ENCODE measurements around the gene GOLGA3. TPM values are rescaled to one million over a fixed set of nuclear protein-coding genes. Genes with fewer than 3 reads are reported as not detected.

The GOLGA3 gene
- total RNA-seq, 2 donors from 2014 or later = 81.4 to 88.6 TPM

DNA sequence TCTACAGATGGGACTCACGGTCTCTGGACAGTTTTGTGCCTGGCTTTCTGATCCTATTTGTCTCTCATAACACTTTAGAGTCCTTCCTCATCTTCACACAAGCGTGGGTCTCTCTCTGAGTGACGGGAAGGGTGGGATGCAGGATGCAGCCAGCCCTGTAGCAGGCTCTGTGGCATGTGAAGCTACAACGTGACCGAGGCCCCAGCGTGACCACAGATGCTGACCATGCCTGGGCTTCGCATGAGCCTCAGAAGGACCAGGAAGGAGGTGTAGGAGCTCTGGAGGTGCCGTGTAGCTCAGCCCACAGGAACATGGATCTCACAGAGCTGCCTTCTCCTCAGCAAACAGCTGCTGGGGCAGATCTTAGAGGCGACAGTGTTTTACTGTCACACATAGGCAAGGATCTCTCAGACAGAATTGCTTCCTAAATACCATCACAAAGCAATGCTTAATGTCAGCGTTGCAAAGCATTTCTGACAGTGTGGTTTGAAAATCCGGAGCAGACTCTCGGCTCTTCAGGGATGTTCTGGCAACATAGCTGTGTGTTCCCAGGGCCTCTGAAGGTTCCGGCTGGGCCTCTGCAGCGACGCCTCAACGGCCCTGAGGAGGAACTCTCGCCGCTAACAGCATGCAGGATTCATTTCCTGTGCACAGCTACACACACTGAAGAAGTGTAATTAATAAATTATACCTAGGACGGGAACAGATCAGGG lies 88.9 kb downstream of the GOLGA3 start:
- intact Hi-C loops (cut with DNase I, micrococcal nuclease) = no loop called here
- DNase-seq (no peak), ATAC-seq (no peak)

DNA sequence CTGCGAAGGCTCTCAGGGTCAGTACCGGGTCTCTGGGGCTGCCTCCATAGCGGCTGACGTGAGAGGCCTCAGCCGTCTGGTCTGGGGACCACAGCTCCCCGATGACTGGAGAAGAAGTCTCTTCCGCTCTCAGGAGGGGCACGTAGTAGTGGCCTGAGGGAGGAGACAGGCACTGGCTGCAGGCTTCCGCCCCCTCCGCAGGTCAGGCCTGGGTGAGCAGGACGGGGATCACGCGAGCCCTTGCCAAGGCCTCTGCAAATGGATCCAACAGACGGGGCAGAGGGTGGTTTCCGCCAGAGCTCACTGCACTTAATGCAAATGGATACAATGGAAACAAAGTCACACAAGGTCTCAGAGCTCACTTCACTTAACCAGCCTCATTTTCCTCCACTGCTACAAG lies 91.8 kb downstream of the GOLGA3 start:
- DNase-seq (no peak), ATAC-seq (no peak)
- intact Hi-C loops (cut with DNase I, micrococcal nuclease) = no loop called here

DNA sequence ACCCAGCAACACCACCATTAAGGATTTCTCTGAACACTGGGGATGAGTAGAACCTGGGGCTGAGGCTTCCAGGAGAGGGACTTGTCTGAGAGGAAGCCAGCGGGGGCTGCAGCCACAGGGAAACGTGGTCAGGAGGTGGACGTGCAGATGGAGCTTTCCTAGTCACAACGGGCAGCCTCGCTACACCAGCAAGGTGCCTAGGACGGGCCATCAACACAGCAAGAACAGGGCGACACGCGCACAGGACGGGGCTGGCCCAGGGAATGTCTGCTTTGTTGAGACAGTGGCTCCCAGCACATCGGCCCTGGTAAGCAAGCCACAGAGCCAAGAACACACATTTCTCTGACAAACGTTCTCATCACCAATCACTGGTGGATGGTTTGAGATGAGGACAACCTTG lies 92.3 kb downstream of the GOLGA3 start:
- intact Hi-C loops (cut with DNase I, micrococcal nuclease) = no loop called here
- DNase-seq = no peak
- ATAC-seq = no peak

DNA sequence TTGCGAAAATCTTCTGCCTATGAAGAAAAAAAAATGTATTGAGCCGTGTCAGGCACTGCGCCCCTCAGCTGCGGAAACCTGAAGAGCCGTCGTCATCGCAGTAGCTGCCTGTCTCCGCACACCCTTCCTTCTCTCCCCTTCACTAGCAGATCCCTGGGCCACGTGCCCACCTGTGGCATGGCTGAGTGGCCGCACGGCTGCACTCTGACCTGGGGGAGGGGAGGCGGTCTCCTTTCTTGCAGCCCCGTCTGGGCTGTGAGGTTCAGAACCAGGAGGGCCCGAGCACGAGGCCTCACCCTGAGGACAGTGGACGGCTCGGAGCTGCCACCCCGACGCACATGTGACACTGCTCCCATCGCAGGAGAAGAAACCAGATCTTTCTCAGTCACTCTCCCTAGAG lies 93.2 kb downstream of the GOLGA3 start:
- intact Hi-C loops (cut with DNase I, micrococcal nuclease) = no loop called here
- ATAC-seq = no peak
- no peak for DNase-seq

DNA sequence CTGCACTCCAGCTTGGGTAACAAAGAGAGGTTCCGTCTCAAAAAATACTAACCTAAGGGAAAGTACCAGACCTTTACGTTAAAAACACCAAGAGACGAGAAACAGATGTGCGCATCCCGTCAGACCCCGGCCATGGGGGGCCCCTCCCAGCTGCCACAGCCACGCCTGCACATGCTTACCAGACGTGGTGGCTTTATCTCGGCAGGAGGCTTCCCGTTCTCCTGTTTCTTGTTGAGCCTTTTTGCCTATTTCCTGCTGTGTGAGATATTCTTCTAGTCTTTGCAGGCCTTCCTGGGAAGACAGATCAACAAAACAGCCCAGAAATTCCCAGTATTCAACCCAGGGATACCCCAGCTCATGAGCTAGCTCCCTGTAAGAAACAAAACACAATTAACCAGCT lies 94.5 kb downstream of the GOLGA3 start:
- ATAC-seq = no peak
- intact Hi-C loops (cut with DNase I, micrococcal nuclease) = no loop called here
- DNase-seq = no peak

DNA sequence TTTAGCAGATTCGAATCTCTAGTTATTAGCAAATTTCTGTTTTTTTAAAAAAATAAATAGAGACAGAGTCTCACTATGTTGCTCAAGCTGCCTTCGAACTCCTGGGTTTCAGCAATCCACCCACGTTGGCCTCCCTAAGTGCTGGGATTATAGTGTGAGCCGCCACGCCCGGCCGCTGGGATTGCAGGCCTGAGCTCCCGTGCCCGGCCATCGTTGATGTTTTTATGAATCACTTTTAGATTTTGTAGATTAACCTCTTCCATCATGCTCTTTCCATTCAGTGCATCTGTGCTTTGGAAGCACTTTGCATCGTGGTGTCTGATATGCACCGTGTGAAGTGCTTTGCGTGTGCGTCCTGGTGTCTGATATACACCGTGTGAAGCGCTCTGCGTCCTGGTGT lies 97.1 kb downstream of the GOLGA3 start:
- intact Hi-C loops (cut with DNase I, micrococcal nuclease) = no loop called here
- no peak for DNase-seq
- no peak for ATAC-seq

DNA sequence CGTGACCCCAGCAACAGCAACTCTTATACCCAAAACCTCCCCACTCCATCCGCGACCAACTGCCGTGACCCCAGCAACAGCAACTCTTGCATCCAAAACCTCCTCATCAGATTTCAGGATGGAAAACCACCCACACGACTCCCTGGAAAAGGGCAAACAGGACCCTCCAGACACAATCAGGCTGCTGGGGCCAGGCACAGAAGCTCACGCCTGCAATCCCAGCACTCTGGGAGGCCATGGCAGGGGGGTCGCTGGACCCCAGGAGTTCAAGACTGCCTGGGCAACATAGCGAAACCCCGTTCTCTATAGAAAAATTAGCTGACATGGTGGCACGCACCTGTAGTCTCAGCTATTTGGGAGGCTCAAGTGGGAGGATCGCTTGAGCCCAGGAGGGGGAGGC lies 98.3 kb downstream of the GOLGA3 start:
- ATAC-seq = no peak
- intact Hi-C loops (cut with DNase I, micrococcal nuclease) = no loop called here
- no peak for DNase-seq

DNA sequence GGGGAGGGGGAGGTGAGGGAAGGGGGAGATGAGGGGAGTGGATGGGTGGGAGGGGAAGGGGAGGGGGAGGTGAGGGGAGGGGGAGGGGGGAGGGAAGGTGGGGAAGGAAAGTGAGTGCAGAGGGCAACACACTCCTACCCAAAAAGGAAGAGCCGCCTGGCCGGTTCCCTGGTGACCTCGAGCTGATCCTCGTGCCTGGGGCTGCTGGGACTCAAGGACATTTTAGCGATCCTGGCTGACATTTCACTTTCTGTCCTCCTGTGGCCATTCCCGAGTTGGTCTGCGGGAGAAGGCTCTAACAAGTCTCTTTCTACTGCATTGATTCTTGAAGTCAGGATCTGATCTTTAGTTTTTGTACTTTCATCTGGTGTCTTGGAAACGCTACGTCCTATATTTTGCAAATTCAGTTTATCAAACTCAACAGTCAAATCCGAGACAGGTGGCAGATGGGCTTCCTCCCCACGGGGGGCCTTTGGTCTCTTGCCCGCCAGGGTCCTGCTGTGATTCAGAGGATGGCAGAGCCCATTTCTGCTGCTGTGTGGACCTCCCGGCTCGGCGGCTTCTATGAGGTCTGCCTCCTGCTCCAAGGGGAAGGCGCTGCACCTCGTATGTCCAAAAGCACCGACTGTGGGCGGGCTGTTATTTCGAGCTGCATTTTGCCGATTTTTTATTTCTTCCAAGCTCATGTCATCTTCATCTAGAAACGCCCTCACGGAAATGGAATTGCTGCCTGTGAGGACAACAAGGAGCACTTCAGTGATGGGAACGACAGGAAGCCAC lies 98.9 kb downstream of the GOLGA3 start:
- intact Hi-C loops (cut with DNase I, micrococcal nuclease) = no loop called here
- no peak for DNase-seq
- no peak for ATAC-seq

DNA sequence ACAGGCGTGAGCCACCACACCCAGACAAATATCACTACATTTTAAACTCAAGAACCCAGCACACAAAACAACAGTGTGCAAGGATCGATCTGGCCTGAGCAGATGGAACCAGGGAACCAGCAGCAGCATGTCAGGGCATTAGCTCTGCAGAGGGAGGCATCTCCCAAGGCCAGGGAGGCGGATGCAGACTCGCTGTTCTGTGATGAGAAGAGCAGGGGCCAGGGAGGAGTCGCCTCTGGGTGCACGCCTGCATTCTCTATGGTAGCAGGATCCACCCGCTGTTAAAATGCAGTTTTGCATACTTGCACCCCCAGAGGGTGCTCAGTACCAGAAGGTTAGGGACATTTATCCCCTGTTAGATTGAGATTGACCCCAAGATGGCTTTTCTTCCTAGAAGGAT lies 100.2 kb downstream of the GOLGA3 start:
- no peak for ATAC-seq
- DNase-seq = no peak
- intact Hi-C loops (cut with DNase I, micrococcal nuclease) = no loop called here

DNA sequence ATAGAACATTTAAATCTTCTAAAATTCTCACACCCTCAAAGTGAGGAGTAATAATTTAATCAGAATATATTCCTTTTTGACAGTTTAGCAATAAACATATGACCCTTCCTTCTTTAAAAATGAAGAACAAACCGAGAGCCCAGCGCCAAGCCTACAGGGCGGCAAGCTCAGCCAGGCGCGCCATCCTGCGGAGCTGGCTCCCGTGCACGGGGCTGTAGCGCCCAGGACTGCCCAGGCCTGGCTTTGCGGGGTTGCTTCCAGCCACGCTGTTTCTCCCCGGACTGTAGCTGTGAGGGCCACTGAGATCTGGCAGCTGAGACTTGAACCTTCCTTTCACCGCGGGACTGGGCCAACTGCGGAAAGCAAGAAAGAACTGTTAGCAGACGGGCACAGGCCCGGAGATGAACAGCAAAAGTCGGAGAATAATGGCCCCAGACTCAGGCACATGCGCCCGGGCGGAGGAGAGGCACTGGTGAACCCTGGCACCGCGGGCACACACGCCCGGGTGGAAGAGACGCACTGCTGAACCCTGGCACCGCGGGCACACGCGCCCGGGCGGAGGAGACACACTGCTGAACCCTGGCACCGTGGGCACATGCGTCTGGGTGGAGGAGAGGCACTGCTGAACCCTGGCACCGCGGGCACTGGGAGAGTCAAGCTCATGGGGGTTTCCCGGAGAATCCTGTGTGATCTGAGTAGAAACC lies 101.4 kb downstream of the GOLGA3 start:
- ATAC-seq = no peak
- DNase-seq = no peak
- intact Hi-C loops (cut with DNase I, micrococcal nuclease) = no loop called here

DNA sequence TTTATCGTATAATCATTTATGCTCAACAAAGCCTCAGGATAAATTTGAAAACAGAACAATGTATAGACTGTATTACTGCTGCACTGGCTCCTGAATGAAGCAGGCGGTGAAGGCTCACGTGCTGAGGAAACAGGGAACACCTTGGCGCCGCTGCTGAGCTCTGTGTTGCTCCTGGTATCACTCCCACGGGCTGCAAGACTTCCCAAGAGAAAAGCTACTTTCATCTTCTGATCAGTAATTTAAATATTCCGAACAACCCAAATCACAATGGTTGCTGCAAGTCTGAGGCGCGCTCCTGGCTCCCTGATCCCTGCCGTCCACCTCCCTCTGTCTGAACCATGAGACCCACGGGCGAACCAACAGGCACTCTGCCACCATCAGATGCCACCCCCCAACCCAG lies 102.3 kb downstream of the GOLGA3 start:
- intact Hi-C loops (cut with DNase I, micrococcal nuclease) = no loop called here
- no peak for ATAC-seq

DNA sequence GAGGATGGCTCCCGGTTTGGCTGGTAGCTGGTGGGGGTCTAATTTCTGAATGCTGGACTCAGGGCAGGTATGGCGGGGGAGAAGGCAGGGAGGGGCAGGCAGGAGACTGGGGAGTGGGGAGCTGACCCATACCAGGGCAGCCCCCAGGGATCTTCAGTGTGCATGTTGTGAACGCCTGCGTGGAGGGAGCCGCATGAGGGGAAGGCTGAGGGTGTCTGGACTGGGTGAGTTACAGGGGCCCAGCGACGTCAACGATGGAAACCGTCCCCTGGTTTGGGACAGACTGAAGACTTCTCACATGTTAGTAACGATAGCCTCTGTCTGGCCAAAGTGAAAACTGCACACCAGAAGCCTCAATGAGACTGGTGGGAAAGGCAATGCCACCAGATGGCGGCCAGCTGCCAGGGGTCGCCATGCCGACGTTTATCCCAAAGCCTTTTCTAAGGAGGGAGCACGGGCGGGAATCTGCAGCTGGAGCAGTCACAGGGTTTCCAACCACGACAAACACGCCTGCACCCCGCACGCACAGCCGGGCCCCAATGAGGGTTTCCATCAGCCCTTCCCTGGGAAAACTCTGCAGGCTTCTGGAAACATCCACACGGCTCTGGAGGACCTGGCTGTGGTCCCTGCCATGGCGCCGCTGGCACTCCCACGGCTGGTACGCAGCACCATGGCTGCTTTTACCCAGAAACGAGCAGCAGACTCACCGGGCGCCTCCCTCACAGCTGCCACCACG lies 104.0 kb downstream of the GOLGA3 start:
- DNase-seq (no peak), ATAC-seq (no peak)
- intact Hi-C loops (cut with DNase I, micrococcal nuclease) = no loop called here

More for the DNA sequence above, 102.3 kb downstream of the GOLGA3 start:
- DNase-seq = no peak

DNA sequence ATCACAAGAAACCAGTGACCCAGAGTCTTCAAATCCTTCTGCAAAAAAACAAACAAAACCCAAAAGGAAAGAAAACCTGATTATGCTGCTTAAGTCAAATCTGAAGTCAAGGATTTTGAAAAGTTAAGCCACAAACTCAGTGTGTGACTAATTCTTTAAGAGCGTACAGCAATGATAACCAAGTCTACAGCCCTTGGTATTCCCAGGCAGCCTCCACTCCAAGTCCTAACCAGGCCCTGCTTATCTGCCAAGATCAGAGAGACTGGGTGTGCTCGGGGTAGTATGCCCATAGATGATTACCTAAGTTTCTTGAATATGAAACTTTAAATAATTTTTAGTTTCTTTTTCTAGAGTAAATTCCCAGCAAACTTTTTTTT lies 104.9 kb downstream of the GOLGA3 start:
- intact Hi-C loops (cut with DNase I, micrococcal nuclease) = no loop called here
- DNase-seq (no peak), ATAC-seq (no peak)

DNA sequence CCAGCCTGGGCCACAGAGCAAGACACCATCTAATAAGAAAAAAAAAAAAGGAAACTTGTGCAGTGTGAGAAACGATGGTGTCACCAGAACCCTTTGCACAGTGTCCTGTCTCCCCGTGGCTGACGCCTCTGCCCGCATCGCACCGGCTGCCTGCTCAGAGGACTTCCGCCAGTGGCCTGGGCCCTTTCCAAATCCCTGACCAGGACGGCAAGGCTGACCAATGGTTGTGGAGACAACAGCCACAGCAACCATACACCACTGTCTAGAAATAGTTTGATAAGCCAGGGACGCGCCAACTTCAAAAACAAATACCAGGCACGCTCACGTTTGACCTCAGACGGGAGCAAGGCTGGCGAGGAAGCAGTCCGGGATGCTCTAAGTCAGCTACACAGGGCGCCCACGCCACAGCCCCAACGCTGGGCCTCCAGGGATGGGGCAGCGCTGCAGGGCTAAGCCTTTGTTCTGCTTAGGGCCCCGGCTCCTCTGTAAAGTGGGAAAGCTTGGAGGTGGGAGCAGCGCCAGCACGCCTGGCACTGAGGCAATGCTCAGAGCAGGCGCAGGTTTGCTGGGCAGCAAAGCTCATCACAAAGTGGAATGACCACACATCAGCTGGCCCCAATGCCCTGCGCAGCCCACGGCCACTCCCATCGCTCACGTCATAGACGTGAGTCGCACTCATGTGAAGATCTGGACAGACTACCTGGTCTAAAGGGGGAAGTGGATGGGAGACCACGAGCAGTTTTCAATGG lies 105.5 kb downstream of the GOLGA3 start:
- DNase-seq (no peak), ATAC-seq (no peak)
- intact Hi-C loops (cut with DNase I, micrococcal nuclease) = no loop called here

DNA sequence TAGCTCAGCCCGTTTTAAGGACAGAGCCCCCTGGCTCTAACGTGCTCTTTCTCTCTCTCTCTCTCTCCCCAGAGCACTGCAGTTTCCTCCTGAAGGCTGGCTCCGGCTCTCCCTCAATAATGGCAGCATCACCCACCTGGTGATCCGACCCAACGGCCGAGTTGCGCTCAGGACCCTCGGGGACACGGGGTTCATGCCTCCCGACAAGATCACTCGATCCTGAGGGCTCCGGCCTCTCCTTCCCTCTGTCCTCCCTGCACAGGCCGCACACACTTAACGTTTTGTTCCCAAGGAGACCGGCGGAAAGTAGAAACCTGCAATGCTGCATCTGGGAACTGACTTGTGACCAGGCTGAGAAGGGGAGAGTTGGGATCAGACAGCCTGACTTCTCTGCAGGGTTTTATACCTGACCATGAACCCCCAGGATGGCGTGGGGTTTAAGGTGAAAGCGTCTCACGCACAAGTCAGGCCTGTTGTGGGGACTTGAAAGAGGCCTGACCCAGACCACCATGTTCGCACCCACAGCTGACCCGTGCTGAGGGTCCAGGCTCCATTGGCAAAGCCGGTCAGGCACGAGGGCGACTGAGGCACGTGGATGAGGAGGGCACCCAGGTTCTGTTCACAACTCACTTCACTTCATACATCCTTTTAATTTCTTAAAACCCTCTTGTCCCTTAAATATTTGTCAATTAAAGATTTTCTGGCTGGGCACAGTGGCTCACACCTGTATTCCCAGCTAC lies 107.9 kb downstream of the GOLGA3 start:
- DNase-seq (no peak), ATAC-seq (no peak)
- intact Hi-C loops (cut with DNase I, micrococcal nuclease) = no loop called here

DNA sequence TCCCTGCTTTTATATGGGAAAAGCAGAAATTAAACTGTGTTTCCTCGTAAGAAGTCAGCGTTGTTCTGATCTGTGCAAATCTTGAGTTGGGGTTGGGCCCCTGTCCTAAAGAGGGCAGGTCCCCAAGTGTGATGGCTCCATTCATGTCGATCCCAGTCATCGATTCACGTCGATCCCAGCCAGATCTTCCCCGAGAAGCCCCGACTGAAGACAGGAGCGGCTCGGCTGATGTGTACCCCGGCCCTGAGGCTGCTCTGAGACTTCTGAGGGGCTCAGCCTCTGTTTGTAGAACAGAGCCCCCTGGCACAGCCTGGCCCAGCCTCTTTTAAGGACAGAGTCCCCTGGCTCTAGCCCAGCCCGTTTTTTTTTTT lies 108.7 kb downstream of the GOLGA3 start:
- no peak for DNase-seq
- ATAC-seq = no peak
- intact Hi-C loops (cut with DNase I, micrococcal nuclease) = no loop called here

DNA sequence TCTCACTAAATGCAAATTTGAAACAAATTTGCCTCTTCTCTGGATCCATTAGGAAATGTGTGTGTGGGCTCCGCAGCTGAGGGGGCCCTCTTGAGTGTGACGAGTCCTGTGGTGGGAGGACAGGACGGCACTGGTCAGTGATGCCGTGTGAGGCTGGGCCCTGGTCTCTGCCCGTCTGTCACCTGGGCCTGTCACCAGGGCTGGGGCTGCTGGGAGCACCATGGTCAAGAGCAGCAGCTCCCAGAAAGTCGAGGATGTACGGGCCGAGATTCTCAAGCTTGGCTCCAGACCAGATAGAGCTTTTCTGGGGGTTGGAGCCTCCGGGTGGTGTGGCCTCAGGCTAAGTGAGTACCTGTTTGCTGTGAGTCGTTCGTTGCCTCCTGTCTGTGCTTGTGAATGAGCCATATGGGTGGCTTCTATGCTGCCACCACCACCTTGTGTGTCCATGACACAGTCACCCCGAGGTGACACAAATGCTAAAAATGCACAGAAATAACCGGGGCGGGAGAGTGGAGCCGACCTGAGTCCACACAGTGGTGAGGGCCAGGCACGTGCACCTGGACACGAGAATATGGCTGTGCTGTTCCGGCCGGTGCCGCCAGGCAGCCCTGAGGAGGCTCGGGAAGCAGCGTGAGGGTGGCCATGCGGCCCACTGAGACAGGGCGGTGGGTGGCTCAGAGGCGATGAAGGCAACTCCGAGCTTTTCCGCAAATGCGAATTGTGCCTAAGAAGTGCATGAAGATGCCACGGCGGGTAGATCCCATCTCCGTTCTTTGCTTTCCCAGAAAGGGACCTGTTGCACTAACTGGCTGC lies 109.3 kb downstream of the GOLGA3 start:
- intact Hi-C loops (cut with DNase I, micrococcal nuclease) = no loop called here
- ATAC-seq = peak; percentile 19
- no peak for DNase-seq
